T-helper 22 cell (primary cell): ENCODE data around the gene NRG2.

ENCODE experiments used
- DNase-seq: peaks from one replicate; pipeline ENCODE4 v3.0.0-alpha.2; 2020; ENCODE audit warnings: low read depth

The NRG2 gene

GRCh38 chr5:140042643-140043507, at the start of gene NRG2:
TSS of gene NRG2 (minus strand) at chr5:140043299.
- DNase-seq = peak; percentile 23

DNA sequence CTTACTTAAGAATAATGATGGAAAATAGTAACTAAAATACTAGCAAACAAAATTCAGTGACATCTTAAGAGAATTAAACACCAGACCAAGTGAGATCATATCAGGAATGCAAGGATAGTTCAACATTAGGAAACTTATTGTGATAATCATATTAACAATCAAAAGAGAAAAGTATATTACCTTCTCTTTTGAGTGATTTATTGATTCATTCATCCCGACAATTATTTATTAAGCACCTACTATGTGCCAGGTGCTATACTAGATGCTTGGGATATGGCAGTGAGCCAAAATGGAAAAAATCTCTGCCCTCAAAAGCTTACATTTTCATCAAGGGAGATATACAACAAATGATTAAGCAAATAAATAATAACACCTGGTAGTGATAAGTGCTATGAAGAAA, 47.2 kb upstream of the NRG2 start:
- DNase-seq = no peak

- DNase-seq = no peak
Observed at GRCh38 chr5:140084541-140084940, 41.4 kb upstream of the NRG2 start.

GRCh38 chr5:140083650-140084049, 40.6 kb upstream of the NRG2 start:
- no peak for DNase-seq

GRCh38 chr5:140083120-140083519, 40.0 kb upstream of the NRG2 start:
- DNase-seq = no peak

DNA sequence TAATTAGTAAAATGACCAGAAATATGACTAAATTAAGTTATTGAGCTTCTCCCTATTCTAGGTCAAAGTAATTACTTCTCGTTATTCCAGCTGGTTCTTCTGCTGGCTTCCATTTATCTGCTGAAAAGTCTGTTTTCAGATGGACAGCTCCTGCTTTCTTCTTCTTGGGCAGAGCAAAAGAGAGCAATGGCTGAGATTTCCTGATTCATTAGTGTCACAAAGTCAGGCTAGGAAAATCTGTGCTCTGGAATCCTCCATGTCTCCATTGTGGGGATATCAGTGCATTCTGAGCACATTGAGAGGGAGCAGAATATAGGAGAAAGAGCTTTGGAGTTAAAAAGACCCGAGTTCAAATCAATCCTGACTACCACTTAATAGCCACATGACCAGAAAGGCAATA, 33.7 kb upstream of the NRG2 start:
- DNase-seq = no peak

DNA sequence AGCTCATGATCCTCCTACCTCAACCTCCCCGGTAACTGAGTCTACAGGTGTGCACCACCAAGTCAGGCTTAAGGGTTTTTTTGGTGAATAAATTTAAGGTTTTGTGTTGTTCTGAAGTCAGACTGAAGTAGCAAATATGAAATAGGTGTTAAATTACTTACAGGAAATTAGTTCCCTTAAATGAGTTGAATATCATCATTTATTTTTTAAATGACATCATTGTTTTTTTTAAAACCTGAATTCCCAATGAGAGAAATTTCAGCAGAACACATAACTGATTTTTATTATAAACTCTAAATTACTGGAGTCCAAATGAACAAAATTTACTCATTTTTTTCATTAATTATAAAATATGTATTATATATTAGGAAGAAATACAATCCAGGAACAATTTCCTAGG, 33.0 kb upstream of the NRG2 start:
- DNase-seq = no peak

DNA sequence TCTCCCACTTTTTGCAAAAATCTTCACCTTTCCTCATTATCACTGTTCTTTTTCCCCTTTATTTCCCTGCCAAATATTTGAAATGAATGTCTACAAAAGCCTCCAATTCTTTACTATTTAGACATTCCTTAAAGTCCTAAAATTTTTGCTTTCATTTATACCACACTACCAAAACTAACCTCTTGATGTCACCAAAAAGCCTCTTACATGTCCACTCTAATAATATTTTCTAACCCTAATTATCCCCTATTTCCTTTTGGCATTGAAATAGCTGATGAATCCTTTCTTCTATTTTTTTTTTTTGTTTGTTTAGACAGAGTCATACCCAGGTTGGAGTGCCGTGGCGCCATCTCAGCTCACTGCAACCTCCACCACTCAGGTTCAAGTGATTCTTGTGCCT, 32.3 kb upstream of the NRG2 start:
- DNase-seq = no peak

- DNase-seq = no peak
Observed at GRCh38 chr5:140073296-140073695, 30.2 kb upstream of the NRG2 start.

DNA sequence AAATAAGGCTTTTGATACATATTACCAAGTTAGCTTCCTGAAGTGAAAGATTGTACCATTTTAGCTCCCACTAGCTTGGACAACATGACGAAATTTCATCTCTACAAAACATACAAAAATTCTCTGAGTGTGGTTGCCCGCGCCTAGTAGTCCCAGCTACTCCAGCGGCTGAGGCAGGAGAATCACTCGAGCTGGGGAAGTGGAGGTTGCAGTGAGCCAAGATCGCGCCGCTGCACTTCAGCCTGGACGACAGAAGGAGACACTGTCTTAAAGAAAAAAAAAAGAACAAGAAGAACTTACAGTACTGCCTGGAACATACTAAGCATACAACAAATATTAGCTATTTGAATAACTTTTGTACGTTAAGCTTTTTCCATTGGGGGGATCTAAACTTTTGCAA, 29.7 kb upstream of the NRG2 start:
- no peak for DNase-seq

DNA sequence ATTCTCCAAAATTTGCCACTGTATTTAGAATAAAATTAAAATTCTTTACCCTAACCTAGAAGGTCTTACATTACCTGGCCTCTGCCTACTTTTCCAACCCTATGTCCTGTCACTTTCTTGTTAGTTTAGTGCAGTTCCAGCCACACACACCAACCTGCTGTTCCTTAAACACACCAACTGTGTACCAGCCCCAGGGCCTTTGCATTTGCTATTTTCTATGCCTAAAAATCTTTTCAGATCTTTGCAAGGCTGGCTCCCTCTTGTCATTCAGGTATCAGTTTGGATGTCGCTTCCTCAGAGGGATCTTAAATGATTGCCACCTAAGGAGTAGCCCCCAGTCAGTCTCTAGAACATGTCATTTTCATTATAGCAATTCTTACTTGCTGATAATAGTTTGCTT, 17.7 kb upstream of the NRG2 start:
- no peak for DNase-seq

DNA sequence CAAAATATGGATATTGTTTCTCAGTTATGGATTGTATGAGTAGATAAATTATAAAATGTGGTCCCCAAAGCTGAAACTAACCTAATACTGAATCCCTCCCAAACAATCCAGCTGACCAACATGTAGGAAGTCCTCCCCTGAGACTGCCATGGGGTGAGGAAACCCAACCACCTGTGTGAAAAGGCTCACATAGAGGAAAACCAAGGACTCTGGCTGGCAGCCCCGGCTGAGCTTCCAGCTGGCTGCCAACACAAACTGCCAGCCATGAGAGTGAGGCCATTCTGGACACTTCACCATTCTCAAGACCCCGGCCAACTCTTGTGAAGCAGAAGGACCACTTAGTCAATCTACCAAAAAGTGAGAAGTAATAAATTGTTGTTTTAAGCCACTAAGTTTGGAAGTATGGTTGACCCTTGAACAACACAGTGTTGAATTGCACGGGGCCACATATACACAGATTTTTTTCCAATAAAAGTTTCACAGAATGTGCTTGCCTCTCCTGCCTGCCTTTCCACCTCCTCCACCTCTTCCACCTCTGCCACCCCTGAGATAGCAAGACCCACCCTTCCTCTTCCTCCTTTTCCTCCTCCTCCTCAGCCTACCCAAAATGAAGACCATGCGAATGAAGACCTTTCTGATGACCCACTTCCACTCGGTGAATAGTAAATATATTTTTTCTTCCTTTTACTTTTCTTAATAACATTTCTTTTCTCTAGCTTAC, 15.3 kb upstream of the NRG2 start:
- no peak for DNase-seq

DNA sequence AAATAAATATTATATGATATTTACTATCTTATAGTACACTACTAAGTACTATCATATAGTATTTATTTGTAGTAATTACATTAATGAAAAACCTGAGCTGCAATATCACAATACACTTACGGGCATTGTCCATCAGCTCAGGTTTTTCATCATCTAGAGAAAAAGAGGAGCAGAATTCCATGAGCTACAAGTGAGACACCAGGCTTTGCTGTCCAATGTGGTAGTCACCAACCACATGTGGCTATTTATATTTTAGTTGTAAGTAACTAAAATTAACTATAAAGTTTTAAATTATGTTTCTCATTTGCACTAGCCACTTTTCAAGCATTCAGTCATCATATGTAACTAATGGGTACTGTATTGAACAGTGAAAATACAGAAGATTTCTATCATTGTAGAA, 13.8 kb upstream of the NRG2 start:
- DNase-seq = no peak

GRCh38 chr5:140055152-140055551, 12.1 kb upstream of the NRG2 start:
- DNase-seq = no peak

GRCh38 chr5:140054086-140054689, 11.1 kb upstream of the NRG2 start:
- no peak for DNase-seq

DNA sequence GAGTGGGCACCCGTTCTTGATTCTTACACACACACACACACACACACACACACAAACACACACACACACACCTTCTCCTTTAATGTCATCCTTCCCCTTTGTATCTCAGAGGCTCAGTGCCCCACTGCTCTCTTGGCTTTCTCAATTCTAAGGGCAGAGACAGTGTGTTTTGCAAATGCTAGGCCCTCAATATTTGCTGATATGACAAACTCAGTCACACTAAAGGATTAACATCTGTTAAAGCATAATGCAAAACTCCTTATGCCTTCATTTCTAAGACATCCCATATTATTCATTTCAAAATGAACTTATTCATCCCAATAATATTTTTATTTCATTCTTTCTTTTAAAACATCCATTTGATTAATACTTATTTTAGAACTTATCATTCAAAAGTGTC, 8.9 kb upstream of the NRG2 start:
- no peak for DNase-seq

DNA sequence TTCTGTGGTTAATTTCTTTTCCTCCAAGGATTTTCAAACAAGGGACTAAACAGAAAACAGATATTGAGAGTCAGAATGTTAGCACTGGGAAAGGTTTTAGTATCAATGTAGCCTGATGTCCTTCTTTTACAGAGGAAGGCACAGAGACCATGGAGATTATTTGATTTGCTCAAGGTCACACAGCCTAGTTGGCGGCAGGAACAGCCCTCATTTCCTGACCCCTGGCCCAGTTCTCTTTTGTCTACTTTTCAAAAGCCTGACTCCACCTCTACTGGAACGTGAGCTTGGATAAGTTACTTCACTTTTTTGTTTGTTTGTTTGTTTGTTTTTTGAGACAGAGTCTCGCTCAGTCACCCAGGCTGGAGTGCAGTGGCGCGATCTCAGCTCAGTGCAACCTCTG, 6.6 kb upstream of the NRG2 start:
- no peak for DNase-seq

- DNase-seq = no peak
Observed at GRCh38 chr5:140049205-140049604, 6.1 kb upstream of the NRG2 start.

DNA sequence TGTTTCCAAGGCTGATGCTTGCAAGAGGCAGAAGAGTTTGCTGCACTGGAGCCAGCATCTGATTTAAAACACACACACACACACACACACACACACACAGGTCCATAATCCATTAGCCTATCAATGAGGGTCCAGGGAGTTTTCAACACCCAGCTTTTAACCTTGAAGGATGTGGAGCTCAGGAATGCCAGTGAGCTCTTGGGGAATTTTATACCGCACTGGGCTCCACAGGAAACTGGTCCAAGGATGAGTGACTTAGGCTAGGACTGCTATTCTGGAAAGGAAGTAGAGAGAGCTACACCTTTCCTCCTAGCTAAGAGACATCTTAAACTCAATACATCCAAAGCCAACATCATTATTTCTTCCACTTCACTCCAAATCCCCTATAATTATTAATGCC, 942 bp upstream of the NRG2 start:
- DNase-seq = no peak

DNA sequence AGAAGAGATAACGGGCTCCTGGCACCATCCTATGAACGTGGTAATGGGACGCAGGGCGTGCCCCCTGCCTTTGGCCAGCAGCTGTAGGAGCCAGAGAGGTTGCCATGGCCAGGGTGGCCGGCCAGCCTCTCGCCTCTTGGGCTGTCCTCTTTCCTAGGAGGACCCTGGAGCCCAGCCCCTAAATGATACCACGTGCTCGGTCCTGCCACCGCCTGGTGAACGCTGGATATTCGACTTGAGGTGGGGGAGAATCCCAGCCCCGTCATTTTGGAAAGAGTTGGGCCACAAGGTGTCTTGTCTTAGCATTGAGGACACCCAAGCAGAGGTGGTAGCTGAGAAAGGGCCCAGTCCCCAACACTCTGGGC, 391 bp upstream of the NRG2 start:
- no peak for DNase-seq

DNA sequence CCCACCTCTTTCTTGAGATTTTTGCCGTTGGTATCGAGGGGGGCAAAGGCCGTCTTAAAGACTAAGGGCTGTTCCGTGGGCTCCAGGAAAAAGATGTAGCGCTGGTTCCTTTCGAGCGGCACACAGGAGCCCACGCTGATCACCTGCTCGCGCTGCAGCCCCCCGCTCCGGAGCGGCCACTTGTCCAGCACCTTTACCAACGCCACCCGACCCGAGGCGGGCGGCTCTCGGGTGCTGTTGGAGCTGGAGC, 781 bp downstream of the NRG2 start:
- DNase-seq = no peak

GRCh38 chr5:140041492-140042392, 1.4 kb downstream of the NRG2 start:
- DNase-seq = no peak

DNA sequence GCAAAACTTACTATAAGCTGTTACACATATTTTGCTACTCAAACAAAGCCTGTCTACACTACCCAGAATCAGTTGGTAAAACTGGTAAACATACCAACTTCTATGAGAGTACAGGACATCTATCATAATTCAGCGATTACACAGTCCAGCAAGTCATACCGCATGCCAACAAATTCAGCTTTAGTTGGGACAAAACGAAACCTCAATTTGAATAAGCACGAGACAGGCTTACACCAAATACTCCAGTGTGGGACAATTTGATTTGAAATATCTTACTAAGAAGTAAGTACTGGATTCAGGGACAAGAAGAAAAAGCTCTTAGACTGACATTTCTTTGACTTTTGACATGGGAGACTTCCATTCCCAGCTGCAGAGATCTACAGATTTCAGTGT, 2.0 kb downstream of the NRG2 start:
- no peak for DNase-seq
